Measurements from ENCODE around the gene PARD3.
A peak's percentile ranks its signal among the peaks of the same experiment; 100 is the strongest.

The PARD3 gene

DNA sequence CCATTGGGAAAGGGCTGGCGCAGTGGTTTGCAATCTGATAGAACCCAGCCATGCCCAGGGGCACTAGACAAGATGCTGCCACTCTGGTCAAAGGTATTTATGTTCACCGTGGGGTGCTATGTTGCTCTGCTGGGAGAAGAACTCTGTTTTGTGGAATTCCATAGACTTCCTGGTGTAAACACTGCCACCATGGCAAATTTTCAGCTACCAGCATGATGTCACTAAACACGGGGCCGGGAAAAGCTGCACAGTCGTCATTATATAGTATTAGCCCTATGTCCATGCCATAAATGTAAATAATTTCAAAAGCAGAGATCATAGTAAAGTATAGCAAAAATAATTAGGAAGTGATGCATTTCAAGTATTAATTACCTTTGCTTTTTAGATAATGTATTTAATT, 500.6 kb downstream of the PARD3 start:
- no peak for DNase-seq (ENCODE audit: low read depth, low spot score)
- TF ChIP-seq, protein P1, sequence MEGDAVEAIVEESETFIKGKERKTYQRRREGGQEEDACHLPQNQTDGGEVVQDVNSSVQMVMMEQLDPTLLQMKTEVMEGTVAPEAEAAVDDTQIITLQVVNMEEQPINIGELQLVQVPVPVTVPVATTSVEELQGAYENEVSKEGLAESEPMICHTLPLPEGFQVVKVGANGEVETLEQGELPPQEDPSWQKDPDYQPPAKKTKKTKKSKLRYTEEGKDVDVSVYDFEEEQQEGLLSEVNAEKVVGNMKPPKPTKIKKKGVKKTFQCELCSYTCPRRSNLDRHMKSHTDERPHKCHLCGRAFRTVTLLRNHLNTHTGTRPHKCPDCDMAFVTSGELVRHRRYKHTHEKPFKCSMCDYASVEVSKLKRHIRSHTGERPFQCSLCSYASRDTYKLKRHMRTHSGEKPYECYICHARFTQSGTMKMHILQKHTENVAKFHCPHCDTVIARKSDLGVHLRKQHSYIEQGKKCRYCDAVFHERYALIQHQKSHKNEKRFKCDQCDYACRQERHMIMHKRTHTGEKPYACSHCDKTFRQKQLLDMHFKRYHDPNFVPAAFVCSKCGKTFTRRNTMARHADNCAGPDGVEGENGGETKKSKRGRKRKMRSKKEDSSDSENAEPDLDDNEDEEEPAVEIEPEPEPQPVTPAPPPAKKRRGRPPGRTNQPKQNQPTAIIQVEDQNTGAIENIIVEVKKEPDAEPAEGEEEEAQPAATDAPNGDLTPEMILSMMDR (IDR thresholded peaks at IDR 0.05; ENCODE audit: low read depth, low read length), result no peak
- in situ Hi-C loops (cut with HindIII; ENCODE audit: low sequenced_read_pairs), result no loop called here
- H3K4me3 ChIP-seq (ENCODE audit: low read depth, low read length), result no peak overlapping the region

DNA sequence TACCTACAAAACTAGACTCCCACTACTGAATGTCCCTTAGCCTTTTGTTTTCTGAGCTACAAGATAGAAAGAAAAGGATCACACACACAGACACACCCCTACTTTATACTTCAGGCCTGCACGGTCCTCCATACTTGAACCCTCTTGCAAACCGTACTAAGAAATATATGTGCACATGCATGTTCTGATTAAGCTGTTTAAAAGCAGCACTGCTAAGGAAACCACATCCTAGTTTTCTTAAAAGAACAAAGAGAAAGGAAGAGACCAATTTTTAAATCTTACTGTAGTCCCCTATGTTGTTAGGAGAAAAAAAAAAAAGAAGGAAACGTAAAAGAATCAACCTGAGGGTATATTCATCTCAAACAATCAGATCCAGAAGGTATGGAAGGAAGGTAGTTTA, 501.2 kb downstream of the PARD3 start:
- no peak for DNase-seq (ENCODE audit: low read depth, low spot score)
- TF ChIP-seq, protein P1 (IDR thresholded peaks at IDR 0.05; ENCODE audit: low read depth, low read length), result no peak
- in situ Hi-C loops (cut with HindIII; ENCODE audit: low sequenced_read_pairs), result no loop called here
- H3K4me3 ChIP-seq (ENCODE audit: low read depth, low read length), result no peak overlapping the region

DNA sequence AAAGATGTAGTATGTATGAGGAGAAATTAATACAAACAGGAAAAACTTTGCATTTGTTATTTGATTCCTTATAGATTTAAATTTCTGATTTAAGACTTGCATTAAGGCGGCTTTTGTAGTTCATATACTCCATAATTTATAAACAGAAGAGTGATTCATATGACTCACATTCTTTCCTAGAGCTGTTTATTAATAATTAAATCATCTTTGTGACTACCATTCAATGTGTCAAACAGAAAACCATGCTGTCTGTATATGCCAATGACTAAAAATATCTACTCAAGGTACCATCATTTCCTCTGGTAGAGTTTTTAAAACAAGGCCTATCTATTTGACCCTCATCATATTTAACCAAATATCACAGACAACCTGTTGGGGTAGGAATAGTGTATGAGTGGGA, 501.7 kb downstream of the PARD3 start:
- in situ Hi-C loops (cut with HindIII; ENCODE audit: low sequenced_read_pairs), result no loop called here
- TF ChIP-seq, protein P1 (IDR thresholded peaks at IDR 0.05; ENCODE audit: low read depth, low read length), result no peak
- DNase-seq (ENCODE audit: low read depth, low spot score), result no peak
- no peak overlapping the region for H3K4me3 ChIP-seq (ENCODE audit: low read depth, low read length)

DNA sequence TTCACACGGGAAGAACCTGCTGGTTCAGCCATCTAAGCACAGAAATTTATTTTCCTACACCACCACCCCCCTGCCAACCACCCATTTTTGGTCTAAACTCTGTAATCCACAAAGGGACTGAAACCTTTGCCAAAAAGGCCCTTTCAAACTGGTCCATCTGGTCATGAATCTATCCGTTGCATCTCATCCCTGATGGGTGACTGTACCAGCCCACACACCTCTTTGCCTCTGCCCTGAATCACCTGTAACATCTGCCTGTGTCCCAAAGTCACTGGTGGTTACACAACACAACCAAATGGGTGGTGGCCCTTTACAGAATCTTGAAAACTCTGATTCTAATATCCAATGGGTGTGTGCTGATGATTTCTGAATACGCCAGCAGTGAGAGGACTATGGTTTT, 503.4 kb downstream of the PARD3 start:
- in situ Hi-C loops (cut with HindIII; ENCODE audit: low sequenced_read_pairs), result no loop called here
- no peak for DNase-seq (ENCODE audit: low read depth, low spot score)
- H3K4me3 ChIP-seq (ENCODE audit: low read depth, low read length), result no peak overlapping the region
- TF ChIP-seq, protein P1 (IDR thresholded peaks at IDR 0.05; ENCODE audit: low read depth, low read length), result no peak

DNA sequence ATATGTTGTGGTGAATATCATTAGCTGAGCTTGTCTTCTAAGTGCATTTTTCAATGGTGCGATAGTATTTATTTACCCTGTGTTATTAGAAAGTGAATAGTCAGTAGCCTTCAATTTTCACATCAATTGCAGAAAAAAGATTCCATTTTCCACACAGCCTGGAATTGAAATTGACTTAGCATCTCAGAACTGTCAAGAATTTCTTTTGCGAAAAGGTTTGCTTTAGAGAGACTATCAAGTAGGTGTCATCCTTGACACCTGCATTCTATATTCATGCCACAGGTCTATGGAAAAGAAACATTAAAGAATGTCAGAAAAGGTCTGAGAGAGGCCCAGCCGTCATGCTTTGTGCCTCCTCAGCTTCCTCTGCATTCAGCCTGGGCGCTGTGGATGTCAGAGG, 504.9 kb downstream of the PARD3 start:
- in situ Hi-C loops (cut with HindIII; ENCODE audit: low sequenced_read_pairs), result no loop called here
- TF ChIP-seq, protein P1 (IDR thresholded peaks at IDR 0.05; ENCODE audit: low read depth, low read length), result no peak

DNA sequence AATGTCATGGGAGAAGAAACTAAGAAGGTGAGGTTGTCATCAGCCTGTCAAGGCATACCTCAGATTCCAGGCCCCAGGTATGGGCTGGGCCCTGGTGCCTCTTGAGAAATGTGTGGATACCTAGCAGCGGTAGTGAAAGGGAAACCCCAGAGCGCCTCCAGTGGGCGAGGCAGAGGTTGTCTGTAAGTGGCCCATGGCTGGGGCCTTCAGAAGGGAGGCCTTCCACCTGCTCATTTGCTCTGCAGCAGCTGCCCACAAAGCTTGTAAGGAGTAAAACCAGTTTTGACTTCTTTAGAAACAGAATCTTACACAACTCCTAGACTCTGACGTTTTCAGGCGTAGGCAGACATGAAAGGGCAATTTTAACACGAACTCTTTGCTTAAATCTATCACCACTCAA, 509.9 kb downstream of the PARD3 start:
- TF ChIP-seq, protein P1 (IDR thresholded peaks at IDR 0.05; ENCODE audit: low read depth, low read length), result peak; percentile 15
- in situ Hi-C loops (cut with HindIII; ENCODE audit: low sequenced_read_pairs), result no loop called here
- H3K4me3 ChIP-seq (ENCODE audit: low read depth, low read length), result no peak overlapping the region
- no peak for DNase-seq (ENCODE audit: low read depth, low spot score)

More for the DNA sequence above, 504.9 kb downstream of the PARD3 start:
- no peak for DNase-seq (ENCODE audit: low read depth, low spot score)
- H3K4me3 ChIP-seq (ENCODE audit: low read depth, low read length), result no peak overlapping the region

DNA sequence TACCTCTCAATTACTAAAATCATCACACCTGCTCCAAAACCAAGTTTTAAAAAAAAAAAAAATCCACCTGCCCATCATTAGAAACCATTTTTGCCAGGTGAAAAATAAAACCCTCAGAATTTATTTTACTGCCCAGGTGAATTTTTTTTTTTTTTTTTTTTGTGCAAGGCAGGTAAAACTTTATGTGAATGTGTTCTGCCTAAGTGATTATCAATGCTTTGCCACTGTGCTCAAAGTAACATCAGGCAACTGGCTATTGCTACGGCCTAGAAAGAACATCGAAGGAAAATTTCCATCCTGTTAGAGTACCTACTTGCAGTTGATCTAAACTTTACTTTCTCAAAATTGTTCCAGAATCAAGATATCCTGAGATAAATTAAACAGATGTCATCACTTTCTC, 512.1 kb downstream of the PARD3 start:
- in situ Hi-C loops (cut with HindIII; ENCODE audit: low sequenced_read_pairs), result no loop called here
- no peak for DNase-seq (ENCODE audit: low read depth, low spot score)
- H3K4me3 ChIP-seq (ENCODE audit: low read depth, low read length), result no peak overlapping the region
- TF ChIP-seq, protein P1 (IDR thresholded peaks at IDR 0.05; ENCODE audit: low read depth, low read length), result no peak
